Measurements from ENCODE around the gene SHROOM4.

DNA sequence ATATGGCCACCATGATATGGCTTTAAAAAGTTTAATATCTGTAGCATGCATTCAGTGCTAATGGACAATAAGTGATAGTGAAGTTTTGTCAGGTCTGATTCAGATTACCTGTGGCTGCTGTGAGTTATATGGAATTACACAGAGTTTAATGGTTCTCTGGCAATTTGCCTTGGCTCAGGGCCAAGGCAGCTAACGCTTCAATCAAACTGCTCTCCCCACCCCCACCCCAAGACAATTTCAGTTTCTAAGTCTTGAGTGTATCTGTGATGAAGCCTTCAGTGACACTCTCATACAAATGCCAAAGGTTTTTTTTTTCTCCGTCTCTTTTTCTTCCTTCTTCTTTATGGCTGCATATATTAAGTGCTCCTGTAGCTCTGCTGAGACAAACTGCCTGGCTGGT is 106.6 kb downstream of the SHROOM4 start:
- TF ChIP-seq, protein P1, sequence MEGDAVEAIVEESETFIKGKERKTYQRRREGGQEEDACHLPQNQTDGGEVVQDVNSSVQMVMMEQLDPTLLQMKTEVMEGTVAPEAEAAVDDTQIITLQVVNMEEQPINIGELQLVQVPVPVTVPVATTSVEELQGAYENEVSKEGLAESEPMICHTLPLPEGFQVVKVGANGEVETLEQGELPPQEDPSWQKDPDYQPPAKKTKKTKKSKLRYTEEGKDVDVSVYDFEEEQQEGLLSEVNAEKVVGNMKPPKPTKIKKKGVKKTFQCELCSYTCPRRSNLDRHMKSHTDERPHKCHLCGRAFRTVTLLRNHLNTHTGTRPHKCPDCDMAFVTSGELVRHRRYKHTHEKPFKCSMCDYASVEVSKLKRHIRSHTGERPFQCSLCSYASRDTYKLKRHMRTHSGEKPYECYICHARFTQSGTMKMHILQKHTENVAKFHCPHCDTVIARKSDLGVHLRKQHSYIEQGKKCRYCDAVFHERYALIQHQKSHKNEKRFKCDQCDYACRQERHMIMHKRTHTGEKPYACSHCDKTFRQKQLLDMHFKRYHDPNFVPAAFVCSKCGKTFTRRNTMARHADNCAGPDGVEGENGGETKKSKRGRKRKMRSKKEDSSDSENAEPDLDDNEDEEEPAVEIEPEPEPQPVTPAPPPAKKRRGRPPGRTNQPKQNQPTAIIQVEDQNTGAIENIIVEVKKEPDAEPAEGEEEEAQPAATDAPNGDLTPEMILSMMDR (IDR thresholded peaks at IDR 0.05; ENCODE audit: low read depth, low read length, poor library complexity, severe bottlenecking): no peak
- TF ChIP-seq EZH2phosphoT487 (IDR thresholded peaks at IDR 0.05; ENCODE audit: borderline replicate concordance, low read length): no peak

Measured in DOHH2 (cell line).